Neutrophil (primary cell): Measurements from ENCODE around the gene SKIC3.

Experiments used
- H3K27ac ChIP-seq: fragments of 200-600 bp; sonication (generic); 2 replicates; pipeline ENCODE4 v1.5.1; 2016; ENCODE audit warnings: mild to moderate bottlenecking, moderate library complexity
- H3K27me3 ChIP-seq: fragments of 200-600 bp; sonication (generic); 2 replicates; pipeline ENCODE4 v1.6.0; 2016; ENCODE audit warnings: mild to moderate bottlenecking
- H3K36me3 ChIP-seq: fragments of 200-600 bp; sonication (generic); 2 replicates; pipeline ENCODE4 v1.5.1; 2017
- H3K4me1 ChIP-seq, 2 experiments: fragments of 200-600 bp in 1 of 2; sonication (generic) in 1 of 2; 1 replicate in 1 of 2; 2 replicates in 1 of 2; pipeline versions ENCODE4 v1.5.1 to v1.6.1; 2013 to 2016; ENCODE audit warnings: low read depth in 1 of 2, low read length in 1 of 2, mild to moderate bottlenecking in 1 of 2, moderate library complexity in 1 of 2; ENCODE audit not compliant: control insufficient read depth in 1 of 2, insufficient read depth in 1 of 2
- H3K4me3 ChIP-seq, 2 experiments: fragments of 200-600 bp in 1 of 2; sonication (generic) in 1 of 2; 1 replicate in 1 of 2; 2 replicates in 1 of 2; pipeline ENCODE4 v1.5.1; 2013 to 2016; ENCODE audit warnings: low read depth in 1 of 2, low read length in 1 of 2, mild to moderate bottlenecking in 1 of 2, moderate library complexity in 1 of 2
- H3K9me3 ChIP-seq: fragments of 200-600 bp; sonication (generic); 2 replicates; pipeline ENCODE4 v1.5.1; 2016
- TF ChIP-seq, protein P1 (sequence below): fragments of 200-600 bp; sonication (generic); IDR thresholded peaks from 2 replicates; pipeline ENCODE4 v1.5.1; 2016; ENCODE audit warnings: antibody characterized with exemption

The SKIC3 gene

DNA sequence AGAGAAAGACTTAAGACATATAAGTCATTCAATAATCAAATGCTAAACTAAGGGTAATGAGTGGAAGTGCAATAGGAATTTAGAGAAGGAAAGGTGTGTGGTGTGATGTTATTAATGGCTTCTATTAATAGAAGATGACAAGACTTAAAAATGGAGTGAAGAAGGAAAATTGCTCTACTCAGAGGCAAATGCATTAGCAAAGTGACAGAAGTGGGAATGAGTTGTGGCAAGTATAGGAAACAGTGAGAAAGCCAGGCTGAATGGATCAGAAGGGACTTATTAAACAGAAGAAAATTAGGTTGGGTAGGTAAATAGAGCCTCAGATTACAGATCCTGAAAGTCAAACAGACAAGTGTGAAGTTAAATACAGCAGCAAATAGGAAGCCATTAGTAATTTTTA lies 5.7 kb downstream of the SKIC3 start:
- Histone ChIP-seq H3K4me3 (no peak overlapping the region), H3K27me3 (no peaks in the 10 kb centered on the region), H3K9me3 (no peaks in the 10 kb centered on the region), H3K36me3 (peaks cover 26% of the 10 kb centered on the region), H3K4me1 (peaks cover 19 to 24% of the 10 kb centered on the region in 2 experiments), H3K27ac (no peak overlapping the region)
- TF ChIP-seq, protein P1, sequence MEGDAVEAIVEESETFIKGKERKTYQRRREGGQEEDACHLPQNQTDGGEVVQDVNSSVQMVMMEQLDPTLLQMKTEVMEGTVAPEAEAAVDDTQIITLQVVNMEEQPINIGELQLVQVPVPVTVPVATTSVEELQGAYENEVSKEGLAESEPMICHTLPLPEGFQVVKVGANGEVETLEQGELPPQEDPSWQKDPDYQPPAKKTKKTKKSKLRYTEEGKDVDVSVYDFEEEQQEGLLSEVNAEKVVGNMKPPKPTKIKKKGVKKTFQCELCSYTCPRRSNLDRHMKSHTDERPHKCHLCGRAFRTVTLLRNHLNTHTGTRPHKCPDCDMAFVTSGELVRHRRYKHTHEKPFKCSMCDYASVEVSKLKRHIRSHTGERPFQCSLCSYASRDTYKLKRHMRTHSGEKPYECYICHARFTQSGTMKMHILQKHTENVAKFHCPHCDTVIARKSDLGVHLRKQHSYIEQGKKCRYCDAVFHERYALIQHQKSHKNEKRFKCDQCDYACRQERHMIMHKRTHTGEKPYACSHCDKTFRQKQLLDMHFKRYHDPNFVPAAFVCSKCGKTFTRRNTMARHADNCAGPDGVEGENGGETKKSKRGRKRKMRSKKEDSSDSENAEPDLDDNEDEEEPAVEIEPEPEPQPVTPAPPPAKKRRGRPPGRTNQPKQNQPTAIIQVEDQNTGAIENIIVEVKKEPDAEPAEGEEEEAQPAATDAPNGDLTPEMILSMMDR, result no peak

DNA sequence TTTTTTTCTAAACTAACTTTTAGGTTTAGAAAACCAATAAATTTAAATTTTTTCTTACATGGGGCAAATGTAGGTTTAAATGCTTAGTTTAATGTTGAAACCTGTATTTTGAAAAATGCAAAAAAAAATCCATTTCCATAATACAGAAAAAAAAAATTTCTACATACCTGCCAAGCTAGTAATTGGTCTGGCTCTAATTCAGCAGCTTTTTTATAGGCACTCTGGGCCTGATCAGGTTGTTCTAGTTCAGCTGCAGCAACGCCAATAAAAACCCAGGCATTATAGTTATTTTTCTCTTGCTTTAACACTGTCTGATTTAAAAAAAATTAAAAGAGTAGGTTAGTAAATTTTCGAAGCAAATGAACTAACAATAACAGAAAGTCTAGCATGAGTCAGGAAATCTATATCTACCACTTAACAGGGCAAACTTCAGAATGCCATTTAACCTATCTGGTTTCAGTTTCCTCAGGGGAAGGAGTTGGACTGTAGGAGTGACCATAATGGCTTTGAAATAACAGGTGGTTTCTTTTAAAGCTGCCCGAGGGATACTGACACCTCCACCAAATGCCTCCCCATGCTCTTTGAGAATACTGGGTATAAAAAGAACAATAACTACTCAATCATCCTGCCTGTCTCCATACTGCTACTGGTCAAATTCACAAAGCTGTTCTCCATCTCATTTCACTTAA lies 11.6 kb downstream of the SKIC3 start:
- Histone ChIP-seq H3K4me3 (no peak overlapping the region), H3K36me3 (peaks cover 59% of the 10 kb centered on the region), H3K9me3 (no peaks in the 10 kb centered on the region), H3K4me1 (no peaks in the 10 kb centered on the region), H3K27me3 (no peaks in the 10 kb centered on the region), H3K27ac (no peak overlapping the region)
- TF ChIP-seq, protein P1, result no peak

DNA sequence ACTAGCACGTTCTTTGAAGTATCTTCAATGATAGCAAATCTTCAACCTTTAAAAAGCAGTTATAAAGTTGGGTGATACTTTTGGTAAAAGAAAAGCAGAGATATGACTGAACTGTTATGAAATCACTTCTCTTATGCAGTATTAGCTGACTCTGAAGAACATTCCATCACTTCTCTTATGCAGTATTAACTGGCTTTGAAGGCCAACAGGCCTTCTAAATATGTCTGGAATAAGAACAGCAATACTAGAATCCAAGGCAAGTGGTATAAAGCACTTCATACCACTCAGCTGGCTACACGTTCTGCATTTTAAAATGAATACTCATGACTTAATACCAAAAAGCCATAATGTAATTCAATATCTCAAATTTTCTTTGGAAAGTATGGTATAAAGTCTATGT lies 17.3 kb downstream of the SKIC3 start:
- TF ChIP-seq, protein P1, result no peak
- H3K27ac ChIP-seq, result no peak overlapping the region
- no peaks in the 10 kb centered on the region for H3K27me3 ChIP-seq
- H3K9me3 ChIP-seq, result no peaks in the 10 kb centered on the region
- no peak overlapping the region for H3K4me3 ChIP-seq
- peaks cover 61% of the 10 kb centered on the region for H3K36me3 ChIP-seq
- H3K4me1 ChIP-seq, result no peaks in the 10 kb centered on the region

DNA sequence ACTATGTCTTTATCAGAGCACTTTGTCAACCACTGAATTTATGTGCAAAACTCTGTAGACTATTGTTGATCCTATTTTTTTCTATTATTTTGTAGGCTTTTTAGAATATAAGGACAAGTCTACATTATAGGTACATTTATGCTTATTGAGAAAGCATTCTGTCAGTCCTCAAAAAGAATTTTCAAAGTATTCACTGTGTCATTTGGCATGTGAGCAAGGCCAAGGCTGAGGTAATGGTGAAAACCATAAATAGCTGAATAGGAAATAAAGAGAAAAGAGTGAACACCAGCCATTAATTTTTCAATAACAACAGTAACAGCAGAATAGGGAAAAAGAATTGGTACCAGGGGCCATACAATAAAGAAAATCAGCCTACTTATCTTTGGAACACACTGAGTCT lies 21.0 kb downstream of the SKIC3 start:
- TF ChIP-seq, protein P1, result no peak
- H3K27me3 ChIP-seq, result no peaks in the 10 kb centered on the region
- no peak overlapping the region for H3K4me3 ChIP-seq
- H3K4me1 ChIP-seq, result no peaks in the 10 kb centered on the region
- no peaks in the 10 kb centered on the region for H3K9me3 ChIP-seq
- peaks cover 40% of the 10 kb centered on the region for H3K36me3 ChIP-seq
- no peak overlapping the region for H3K27ac ChIP-seq

DNA sequence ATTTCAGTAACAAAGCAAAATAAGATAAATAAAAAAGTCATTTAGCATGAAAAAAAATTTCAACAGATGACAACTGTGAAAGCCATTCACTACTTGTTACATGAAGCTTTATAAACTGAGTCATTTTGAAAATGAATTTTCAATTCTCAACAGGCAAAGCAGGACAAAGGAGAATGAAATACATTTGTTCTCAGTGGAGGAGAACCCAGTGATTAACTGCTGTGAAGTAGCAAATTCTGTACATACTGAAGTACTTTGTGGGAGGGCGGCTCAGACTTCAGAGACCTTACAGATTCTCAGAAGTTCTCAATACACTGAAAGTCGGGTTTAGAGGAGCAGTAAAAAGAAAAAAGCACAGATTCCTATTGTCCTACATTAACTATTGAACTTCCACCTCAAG lies 21.7 kb downstream of the SKIC3 start:
- Histone ChIP-seq H3K27me3 (no peaks in the 10 kb centered on the region), H3K4me1 (no peaks in the 10 kb centered on the region), H3K36me3 (peaks cover 46% of the 10 kb centered on the region), H3K9me3 (no peaks in the 10 kb centered on the region), H3K4me3 (no peak overlapping the region), H3K27ac (no peak overlapping the region)
- TF ChIP-seq, protein P1, result no peak
